Fibroblast of lung (primary cell): ENCODE data around the gene ANXA2.

ENCODE experiments used
- EZH2 ChIP-seq: IDR thresholded peaks from 2 replicates; pipeline ENCODE4 v1.5.1; 2012; ENCODE audit warnings: low read length, control low read depth, mild to moderate bottlenecking; ENCODE audit errors: missing control alignments
- TF ChIP-seq, protein P1 (sequence below), 2 donors: IDR thresholded peaks in 1 of 2; conservative IDR thresholded peaks in 1 of 2; 1 replicate in 1 of 2; 2 replicates in 1 of 2; pipeline ENCODE4 v1.5.1; 2011 to 2012; ENCODE audit warnings: low read length in 2 of 2, control low read depth in 1 of 2, inconsistent platforms in 1 of 2, low read depth in 1 of 2, mild to moderate bottlenecking in 1 of 2

DNA sequence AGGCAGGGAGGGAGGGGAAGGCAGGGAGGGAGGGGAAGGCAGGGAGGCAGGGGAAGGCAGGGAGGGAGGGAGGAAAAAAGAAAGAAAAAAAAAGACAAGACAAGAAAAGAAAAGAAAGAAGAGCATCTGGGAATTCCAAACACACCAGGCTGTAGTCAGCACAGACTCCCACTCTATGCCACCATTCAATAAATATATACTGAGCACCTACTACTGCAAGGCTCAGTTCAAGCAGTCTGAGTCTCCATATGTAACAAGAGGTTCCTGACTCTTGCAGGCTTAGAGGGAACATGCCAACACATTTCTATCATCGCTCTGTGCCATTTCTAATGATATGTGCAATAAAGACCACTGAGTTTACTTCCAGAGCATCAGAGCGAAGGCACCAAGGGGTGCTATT lies 47.7 kb downstream of the ANXA2 start:
- no peak for TF ChIP-seq EZH2
- TF ChIP-seq, protein P1, sequence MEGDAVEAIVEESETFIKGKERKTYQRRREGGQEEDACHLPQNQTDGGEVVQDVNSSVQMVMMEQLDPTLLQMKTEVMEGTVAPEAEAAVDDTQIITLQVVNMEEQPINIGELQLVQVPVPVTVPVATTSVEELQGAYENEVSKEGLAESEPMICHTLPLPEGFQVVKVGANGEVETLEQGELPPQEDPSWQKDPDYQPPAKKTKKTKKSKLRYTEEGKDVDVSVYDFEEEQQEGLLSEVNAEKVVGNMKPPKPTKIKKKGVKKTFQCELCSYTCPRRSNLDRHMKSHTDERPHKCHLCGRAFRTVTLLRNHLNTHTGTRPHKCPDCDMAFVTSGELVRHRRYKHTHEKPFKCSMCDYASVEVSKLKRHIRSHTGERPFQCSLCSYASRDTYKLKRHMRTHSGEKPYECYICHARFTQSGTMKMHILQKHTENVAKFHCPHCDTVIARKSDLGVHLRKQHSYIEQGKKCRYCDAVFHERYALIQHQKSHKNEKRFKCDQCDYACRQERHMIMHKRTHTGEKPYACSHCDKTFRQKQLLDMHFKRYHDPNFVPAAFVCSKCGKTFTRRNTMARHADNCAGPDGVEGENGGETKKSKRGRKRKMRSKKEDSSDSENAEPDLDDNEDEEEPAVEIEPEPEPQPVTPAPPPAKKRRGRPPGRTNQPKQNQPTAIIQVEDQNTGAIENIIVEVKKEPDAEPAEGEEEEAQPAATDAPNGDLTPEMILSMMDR (conservative IDR thresholded peaks at IDR 0.05 in 1 of 2, IDR thresholded peaks at IDR 0.05 in 1 of 2; ENCODE audit: low read depth in 1 of 2, low read length in 2 of 2): no peak
